Progenitor cell of endocrine pancreas (in vitro differentiated cells): ENCODE results near the gene DLK1. TPM values are rescaled to one million over a fixed set of nuclear protein-coding genes. Genes with fewer than 3 reads are reported as not detected.

ENCODE experiments used
- DNase-seq: peaks from one replicate; pipeline ENCODE4 v3.0.0; 2021; ENCODE audit warnings: low spot score; ENCODE audit not compliant: unreplicated experiment
- H3K27ac Mint-ChIP-seq: 2 replicates; pipeline ENCODE4 v1.8.0; 2021; ENCODE audit warnings: mild to moderate bottlenecking, moderate library complexity, mixed read lengths
- H3K27me3 Mint-ChIP-seq: 2 replicates; pipeline ENCODE4 v1.8.0; 2021; ENCODE audit warnings: mixed read lengths
- H3K36me3 Mint-ChIP-seq: 2 replicates; pipeline ENCODE4 v1.8.0; 2022; ENCODE audit warnings: mixed read lengths; ENCODE audit not compliant: insufficient read depth
- H3K4me1 Mint-ChIP-seq: 2 replicates; pipeline ENCODE4 v1.8.0; 2021; ENCODE audit warnings: low read depth, mixed read lengths
- H3K4me3 Mint-ChIP-seq: 2 replicates; pipeline ENCODE4 v1.8.0; 2021; ENCODE audit warnings: low read depth, mild to moderate bottlenecking, moderate library complexity, mixed read lengths
- H3K9me3 Mint-ChIP-seq: 2 replicates; pipeline ENCODE4 v1.8.0; 2021; ENCODE audit warnings: low read depth, mixed read lengths
- total RNA-seq: library from RNA; stranded (reverse); gene quantifications from 2 replicates; pipeline ENCODE4 v1.2.1, GENCODE V29; 2021
- TF ChIP-seq, protein P1 (sequence below): fragments of 200-600 bp; sonication (generic); IDR thresholded peaks from one replicate; pipeline ENCODE4 v1.5.0; 2021; ENCODE audit warnings: antibody characterized with exemption, mild to moderate bottlenecking; ENCODE audit not compliant: unreplicated experiment

The DLK1 gene
- total RNA-seq, 1 donor from 2014 or later: 5,856 TPM

GRCh38 chr14:100706200-100706599 is 20.5 kb upstream of the DLK1 start:
- no peaks in the 10 kb centered on the region for H3K9me3 Mint-ChIP-seq
- peaks cover 24% of the 10 kb centered on the region for H3K4me1 Mint-ChIP-seq
- TF ChIP-seq, protein P1, sequence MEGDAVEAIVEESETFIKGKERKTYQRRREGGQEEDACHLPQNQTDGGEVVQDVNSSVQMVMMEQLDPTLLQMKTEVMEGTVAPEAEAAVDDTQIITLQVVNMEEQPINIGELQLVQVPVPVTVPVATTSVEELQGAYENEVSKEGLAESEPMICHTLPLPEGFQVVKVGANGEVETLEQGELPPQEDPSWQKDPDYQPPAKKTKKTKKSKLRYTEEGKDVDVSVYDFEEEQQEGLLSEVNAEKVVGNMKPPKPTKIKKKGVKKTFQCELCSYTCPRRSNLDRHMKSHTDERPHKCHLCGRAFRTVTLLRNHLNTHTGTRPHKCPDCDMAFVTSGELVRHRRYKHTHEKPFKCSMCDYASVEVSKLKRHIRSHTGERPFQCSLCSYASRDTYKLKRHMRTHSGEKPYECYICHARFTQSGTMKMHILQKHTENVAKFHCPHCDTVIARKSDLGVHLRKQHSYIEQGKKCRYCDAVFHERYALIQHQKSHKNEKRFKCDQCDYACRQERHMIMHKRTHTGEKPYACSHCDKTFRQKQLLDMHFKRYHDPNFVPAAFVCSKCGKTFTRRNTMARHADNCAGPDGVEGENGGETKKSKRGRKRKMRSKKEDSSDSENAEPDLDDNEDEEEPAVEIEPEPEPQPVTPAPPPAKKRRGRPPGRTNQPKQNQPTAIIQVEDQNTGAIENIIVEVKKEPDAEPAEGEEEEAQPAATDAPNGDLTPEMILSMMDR: no peak
- H3K27me3 Mint-ChIP-seq: peaks cover 29% of the 10 kb centered on the region
- peak overlapping the region; percentile 55 for H3K27ac Mint-ChIP-seq
- DNase-seq: no peak
- no peak overlapping the region for H3K4me3 Mint-ChIP-seq
- H3K36me3 Mint-ChIP-seq: no peaks in the 10 kb centered on the region

- H3K9me3 Mint-ChIP-seq: no peaks in the 10 kb centered on the region
- TF ChIP-seq, protein P1: no peak
- DNase-seq: no peak
- H3K4me1 Mint-ChIP-seq: peaks cover 30% of the 10 kb centered on the region
- no peaks in the 10 kb centered on the region for H3K36me3 Mint-ChIP-seq
- peak overlapping the region; percentile 23 for H3K27ac Mint-ChIP-seq
- no peak overlapping the region for H3K4me3 Mint-ChIP-seq
- H3K27me3 Mint-ChIP-seq: peaks cover 29% of the 10 kb centered on the region
Measured at GRCh38 chr14:100706860-100707259, 19.8 kb upstream of the DLK1 start.

GRCh38 chr14:100708425-100709288 is 18.0 kb upstream of the DLK1 start:
- peaks cover 30% of the 10 kb centered on the region for H3K4me1 Mint-ChIP-seq
- no peak overlapping the region for H3K4me3 Mint-ChIP-seq
- DNase-seq: peak; percentile 58
- peaks cover 28% of the 10 kb centered on the region for H3K27me3 Mint-ChIP-seq
- TF ChIP-seq, protein P1: peak; percentile 67
- H3K27ac Mint-ChIP-seq: no peak overlapping the region
- H3K9me3 Mint-ChIP-seq: no peaks in the 10 kb centered on the region
- H3K36me3 Mint-ChIP-seq: no peaks in the 10 kb centered on the region

- H3K36me3 Mint-ChIP-seq: no peaks in the 10 kb centered on the region
Measured at GRCh38 chr14:100709289-100710284, 17.1 kb upstream of the DLK1 start.

More at GRCh38 chr14:100709289-100710284, 17.1 kb upstream of the DLK1 start:
- H3K27ac Mint-ChIP-seq: peak overlapping the region; percentile 73
- H3K27me3 Mint-ChIP-seq: peaks cover 22% of the 10 kb centered on the region
- H3K9me3 Mint-ChIP-seq: no peaks in the 10 kb centered on the region
- no peak for DNase-seq
- TF ChIP-seq, protein P1: peak; percentile 46
- H3K4me3 Mint-ChIP-seq: no peak overlapping the region
- peaks cover 24% of the 10 kb centered on the region for H3K4me1 Mint-ChIP-seq
